Mucosa of descending colon (tissue), 3 donors: ENCODE data around the gene MICA. TPM values are rescaled to one million over a fixed set of nuclear protein-coding genes. Genes with fewer than 3 reads are reported as not detected.

ENCODE experiments used
- ATAC-seq: fragments of 200-7000 bp; cut with Tn5 transposase; one replicate; pipeline ENCODE4 v1.9.1; 2020; ENCODE audit warnings: mild to moderate bottlenecking, moderate library complexity
- DNase-seq, 3 donors: peaks; one replicate each; pipeline ENCODE4 v3.0.0-alpha.2; 2020
- H3K36me3 ChIP-seq: fragments of 200-600 bp; one replicate; pipeline ENCODE4 v1.8.0; 2021; ENCODE audit warnings: low read depth, mild to moderate bottlenecking
- H3K4me1 ChIP-seq: fragments of 200-600 bp; one replicate; pipeline ENCODE4 v1.8.0; 2021; ENCODE audit warnings: low read depth, mild to moderate bottlenecking
- H3K4me3 ChIP-seq: fragments of 200-600 bp; one replicate; pipeline ENCODE4 v1.8.0; 2021; ENCODE audit warnings: mild to moderate bottlenecking
- H3K9me3 ChIP-seq: fragments of 200-600 bp; one replicate; pipeline ENCODE4 v1.8.0; 2021; ENCODE audit warnings: mild to moderate bottlenecking
- intact Hi-C, 2 donors: fragments of 100-400 bp; cut with DNase I in 1 of 2; cut with micrococcal nuclease in 1 of 2; formaldehyde crosslinking; loops; one replicate each; pipeline versions ENCODE4 v1.11.0 to v1.11.1; 2022; cut with DNase I, micrococcal nuclease
- long read RNA-seq, 2 donors: library from polyadenylated mRNA; unstranded; transcript quantifications; one replicate each; pipeline ENCODE4 v2.0.0, GENCODE V29; 2019 to 2021
- total RNA-seq, 3 donors: library from RNA; stranded (reverse); fragmentation: NEBNext Ultra II Directional in 2 of 3; extraction: Animal tissue kit (Norgen Biotek cat#: 25700) in 2 of 3; gene quantifications; one replicate each; pipeline versions ENCODE4 v1.2.1 to v1.2.4, GENCODE V29; 2021 to 2023
- TF ChIP-seq, protein P1 (sequence below): fragments of 200-600 bp; IDR thresholded peaks from one replicate; pipeline ENCODE4 v1.8.0; 2022; ENCODE audit warnings: antibody characterized with exemption, mild to moderate bottlenecking
- donor health status: DM: no; HTN: no; CAD: no; lungs with moderate emphysema.
- donor health status: DM: no; HTN: no; CAD: no.
- donor health status: DM: no; HTN: yes; CAD: no.

Gene MICA
- 10 to 100 TPM; 18.1 to 24.2 (median 20.7) TPM for total RNA-seq
- long read RNA-seq, donor 1, partial matches to known transcripts = 5 of 8 reads
- long read RNA-seq, donor 1, other reads (novel, unspliced or antisense) = 2 of 8 reads
- long read RNA-seq, donor 2, partial matches to known transcripts = 1 of 4 reads
- long read RNA-seq, donor 2, other reads (novel, unspliced or antisense) = 2 of 4 reads

GRCh38 chr6:31403283-31404060 lies at the start of gene MICA:
MICA (plus strand) TSS chr6:31403595; CDS start chr6:31403633, 38 bp downstream.
- ATAC-seq (peak; percentile 80), DNase-seq (peak; percentile 93 to 94 (median 94))
- Histone ChIP-seq H3K36me3 (no peaks in the 10 kb centered on the region), H3K9me3 (no peaks in the 10 kb centered on the region), H3K4me3 (peak within 1 kb of the TSS; percentile 20), H3K4me1 (peaks cover 33% of the 10 kb centered on the region)
- intact Hi-C loops = no loop called here
- TF ChIP-seq, protein P1, sequence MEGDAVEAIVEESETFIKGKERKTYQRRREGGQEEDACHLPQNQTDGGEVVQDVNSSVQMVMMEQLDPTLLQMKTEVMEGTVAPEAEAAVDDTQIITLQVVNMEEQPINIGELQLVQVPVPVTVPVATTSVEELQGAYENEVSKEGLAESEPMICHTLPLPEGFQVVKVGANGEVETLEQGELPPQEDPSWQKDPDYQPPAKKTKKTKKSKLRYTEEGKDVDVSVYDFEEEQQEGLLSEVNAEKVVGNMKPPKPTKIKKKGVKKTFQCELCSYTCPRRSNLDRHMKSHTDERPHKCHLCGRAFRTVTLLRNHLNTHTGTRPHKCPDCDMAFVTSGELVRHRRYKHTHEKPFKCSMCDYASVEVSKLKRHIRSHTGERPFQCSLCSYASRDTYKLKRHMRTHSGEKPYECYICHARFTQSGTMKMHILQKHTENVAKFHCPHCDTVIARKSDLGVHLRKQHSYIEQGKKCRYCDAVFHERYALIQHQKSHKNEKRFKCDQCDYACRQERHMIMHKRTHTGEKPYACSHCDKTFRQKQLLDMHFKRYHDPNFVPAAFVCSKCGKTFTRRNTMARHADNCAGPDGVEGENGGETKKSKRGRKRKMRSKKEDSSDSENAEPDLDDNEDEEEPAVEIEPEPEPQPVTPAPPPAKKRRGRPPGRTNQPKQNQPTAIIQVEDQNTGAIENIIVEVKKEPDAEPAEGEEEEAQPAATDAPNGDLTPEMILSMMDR = no peak

DNA sequence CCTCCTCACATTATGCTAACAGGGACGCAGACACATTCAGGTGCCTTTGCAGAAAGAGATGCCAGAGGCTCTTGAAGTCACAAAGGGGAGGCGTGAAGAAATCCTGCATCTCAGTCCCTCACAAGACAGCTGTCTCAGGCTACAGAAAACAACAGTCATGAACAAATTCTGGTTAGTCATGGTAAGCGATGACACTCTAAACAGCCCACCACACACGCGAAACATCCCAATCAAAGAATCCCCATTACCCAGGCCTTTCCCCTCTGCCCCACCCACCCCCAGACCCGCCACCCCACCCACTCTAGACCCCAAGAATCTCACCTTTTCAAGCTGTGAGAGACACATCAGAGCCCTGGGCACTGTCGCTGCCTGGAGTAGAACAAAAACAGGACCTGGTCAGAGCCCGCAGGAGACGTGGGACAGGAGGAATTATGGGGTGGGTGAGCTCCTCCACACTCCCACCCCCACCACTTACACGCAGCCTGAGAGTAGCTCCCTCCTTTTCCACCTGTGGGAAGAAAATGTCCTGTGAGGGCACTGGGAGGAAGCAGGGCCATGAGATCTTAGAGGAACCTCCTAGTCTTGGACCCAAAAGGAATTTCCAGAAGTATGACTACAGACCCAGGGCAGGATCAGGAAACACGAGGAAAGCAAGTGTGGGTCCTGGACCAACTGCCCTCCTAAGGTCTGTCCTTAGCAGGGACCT lies 49.1 kb upstream of the MICA start:
- Histone ChIP-seq H3K4me1 (peaks cover 24% of the 10 kb centered on the region), H3K36me3 (no peaks in the 10 kb centered on the region), H3K4me3 (no peak overlapping the region), H3K9me3 (no peaks in the 10 kb centered on the region)
- TF ChIP-seq, protein P1 = no peak
- no peak for DNase-seq
- intact Hi-C loops = loop anchor here in 1 of 2 donors (10.0 kb wide), 1 partner anchor 80 kb away; the partner anchor contains the start of gene HLA-C
- no peak for ATAC-seq

DNA sequence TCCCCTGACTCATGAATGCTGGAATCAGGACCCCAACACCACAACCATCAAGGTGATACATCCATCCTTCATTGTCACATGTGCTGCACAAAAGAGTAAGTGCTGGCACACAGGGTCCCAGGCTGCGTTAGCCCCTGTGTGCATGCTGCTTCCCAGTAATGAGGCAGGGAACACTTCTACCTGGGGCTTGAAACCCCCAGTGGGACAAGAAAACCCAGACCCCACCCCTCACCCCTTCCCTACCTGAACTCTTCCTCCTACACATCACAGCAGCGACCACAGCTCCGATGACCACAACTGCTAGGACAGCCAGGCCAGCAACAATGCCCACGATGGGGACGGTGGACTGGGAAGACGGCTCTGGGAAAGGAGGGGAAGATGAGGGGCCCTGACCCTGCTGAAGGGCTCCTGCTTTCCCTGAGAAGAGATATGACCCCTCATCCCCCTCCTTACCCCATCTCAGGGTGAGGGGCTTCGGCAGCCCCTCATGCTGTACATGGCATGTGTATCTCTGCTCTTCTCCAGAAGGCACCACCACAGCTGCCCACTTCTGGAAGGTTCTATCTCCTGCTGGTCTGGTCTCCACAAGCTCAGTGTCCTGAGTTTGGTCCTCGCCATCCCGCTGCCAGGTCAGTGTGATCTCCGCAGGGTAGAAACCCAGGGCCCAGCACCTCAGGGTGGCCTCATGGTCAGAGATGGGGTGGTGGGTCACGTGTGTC lies 48.4 kb upstream of the MICA start:
- ATAC-seq = no peak
- DNase-seq = peak in 2 of 3 donors; percentile 26 to 44
- TF ChIP-seq, protein P1 = no peak
- Histone ChIP-seq H3K4me1 (peaks cover 24% of the 10 kb centered on the region), H3K4me3 (no peak overlapping the region), H3K9me3 (no peaks in the 10 kb centered on the region), H3K36me3 (no peaks in the 10 kb centered on the region)
- intact Hi-C loops = loop anchor here in 1 of 2 donors (10.0 kb wide), 1 partner anchor 80 kb away; the partner anchor contains the start of gene HLA-C

GRCh38 chr6:31355583-31355948 lies 47.8 kb upstream of the MICA start:
- no peak for DNase-seq
- Histone ChIP-seq H3K4me1 (peaks cover 24% of the 10 kb centered on the region), H3K9me3 (no peaks in the 10 kb centered on the region), H3K36me3 (no peaks in the 10 kb centered on the region), H3K4me3 (no peak overlapping the region)
- no peak for ATAC-seq
- intact Hi-C loops = loop anchor here in 1 of 2 donors (10.0 kb wide), 1 partner anchor 81 kb away; the partner anchor contains the start of gene HLA-C
- TF ChIP-seq, protein P1 = no peak
